ENCODE data around the gene EFS. TPM values are rescaled to one million over a fixed set of nuclear protein-coding genes. Genes with fewer than 3 reads are reported as not detected.
"Not testable (repeated sequence)": the region's sequence is repeated elsewhere in the genome, so short reads cannot be mapped to it uniquely, and the experiment has no call there.

The EFS gene
- total RNA-seq, 1 experiment from 2014 or later, result 0.80 TPM

DNA sequence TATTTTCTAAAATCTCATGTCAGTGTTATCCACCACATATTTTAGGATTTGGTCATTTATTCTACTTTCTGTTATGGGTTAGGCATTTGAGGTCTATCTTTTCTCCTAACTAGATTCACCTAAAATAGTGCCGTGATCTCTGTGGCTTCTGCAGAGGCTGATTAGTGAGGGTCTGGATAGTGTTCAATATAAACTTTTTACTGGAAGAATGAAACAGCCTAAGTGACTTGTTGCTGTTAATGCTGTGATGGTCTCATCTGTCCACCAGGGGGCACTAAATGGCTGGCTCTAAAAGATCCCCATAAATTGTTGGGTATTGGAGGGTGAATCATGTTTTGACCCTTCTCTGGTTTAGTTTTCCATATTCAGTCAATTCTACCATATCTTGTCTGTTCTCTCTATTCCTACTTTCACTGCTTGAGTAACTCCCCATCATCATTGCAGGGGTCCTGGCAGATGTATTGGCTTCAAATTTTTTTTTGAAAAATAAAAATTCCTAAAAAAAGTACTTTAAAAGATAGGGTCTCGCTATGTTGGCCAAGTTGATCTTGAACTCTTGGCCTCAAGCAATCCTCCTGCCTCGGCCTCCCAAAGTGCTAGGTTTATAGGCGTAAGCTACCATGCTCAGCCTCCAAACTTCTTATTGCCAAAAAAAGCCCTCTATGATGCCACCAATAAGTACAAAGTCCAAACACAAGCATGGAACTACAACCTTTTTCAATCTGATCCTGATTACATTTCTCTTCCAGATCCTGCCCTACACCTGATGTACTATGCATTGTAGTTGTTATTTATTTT is 36.8 kb downstream of the EFS start:
- DNase-seq (ENCODE audit: low read depth), result peak; percentile 74

DNA sequence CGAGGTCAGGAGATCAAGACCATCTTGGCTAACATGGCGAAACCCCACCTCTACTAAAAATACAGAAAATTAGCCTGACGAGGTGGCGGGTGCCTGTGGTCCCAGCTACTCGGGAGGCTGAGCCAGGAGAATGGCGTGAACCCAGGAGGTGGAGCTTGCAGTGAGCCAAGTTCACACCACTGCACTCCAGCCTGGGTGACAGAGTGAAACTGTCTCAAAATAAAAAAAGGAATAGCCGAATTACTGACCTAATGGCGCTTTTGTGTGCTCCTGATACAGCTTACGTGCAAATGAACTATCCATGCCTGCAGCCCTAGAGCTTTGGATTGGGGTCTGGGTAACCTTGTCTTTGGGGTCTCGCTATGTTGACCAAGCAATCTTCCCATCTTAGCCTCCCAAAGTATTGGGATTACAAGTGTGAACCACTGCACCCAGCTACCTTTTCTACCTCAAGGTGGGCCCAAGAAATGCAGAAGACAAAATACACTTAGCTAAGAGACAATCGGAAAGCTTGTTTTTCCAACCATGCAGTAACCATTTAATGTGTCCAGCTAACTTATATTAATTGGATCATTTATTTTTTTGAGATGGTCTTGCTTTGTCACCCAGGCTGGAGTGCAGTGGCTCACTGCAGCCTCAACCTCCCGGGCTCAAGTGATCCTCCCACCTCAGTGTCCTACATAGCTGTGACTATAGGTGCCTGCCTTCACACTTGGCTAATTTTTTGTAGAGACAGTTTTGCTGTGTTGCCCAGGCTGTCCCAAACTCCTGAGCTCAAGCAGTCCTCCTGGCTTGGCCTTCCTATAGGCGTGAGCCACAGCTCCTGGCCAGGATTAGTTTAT is 38.3 kb downstream of the EFS start:
- DNase-seq (ENCODE audit: low read depth), result no peak

DNA sequence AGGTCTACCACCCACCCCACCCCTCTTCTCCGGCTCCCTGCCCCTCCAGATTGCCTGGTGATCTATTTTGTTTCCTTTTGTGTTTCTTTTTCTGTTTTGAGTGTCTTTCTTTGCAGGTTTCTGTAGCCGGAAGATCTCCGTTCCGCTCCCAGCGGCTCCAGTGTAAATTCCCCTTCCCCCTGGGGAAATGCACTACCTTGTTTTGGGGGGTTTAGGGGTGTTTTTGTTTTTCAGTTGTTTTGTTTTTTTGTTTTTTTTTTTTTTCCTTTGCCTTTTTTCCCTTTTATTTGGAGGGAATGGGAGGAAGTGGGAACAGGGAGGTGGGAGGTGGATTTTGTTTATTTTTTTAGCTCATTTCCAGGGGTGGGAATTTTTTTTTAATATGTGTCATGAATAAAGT is 39.2 kb downstream of the EFS start:
- not testable (repeated sequence) for DNase-seq (ENCODE audit: low read depth)

DNA sequence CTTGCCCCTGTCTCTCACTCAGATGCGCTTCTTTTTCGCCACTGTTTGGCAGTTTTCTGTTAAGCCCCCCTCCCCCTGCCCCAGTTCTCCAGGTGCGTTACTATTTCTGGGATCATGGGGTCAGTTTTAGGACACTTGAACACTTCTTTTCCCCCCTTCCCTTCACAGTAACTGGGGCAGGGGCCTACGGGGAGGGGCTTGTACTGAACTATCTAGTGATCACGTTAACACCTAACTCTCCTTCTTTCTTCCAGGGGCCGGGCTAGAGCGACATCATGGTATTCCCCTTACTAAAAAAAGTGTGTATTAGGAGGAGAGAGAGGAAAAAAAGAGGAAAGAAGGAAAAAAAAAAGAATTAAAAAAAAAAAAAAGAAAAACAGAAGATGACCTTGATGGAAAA is 40.0 kb downstream of the EFS start:
- DNase-seq (ENCODE audit: low read depth), result no peak

DNA sequence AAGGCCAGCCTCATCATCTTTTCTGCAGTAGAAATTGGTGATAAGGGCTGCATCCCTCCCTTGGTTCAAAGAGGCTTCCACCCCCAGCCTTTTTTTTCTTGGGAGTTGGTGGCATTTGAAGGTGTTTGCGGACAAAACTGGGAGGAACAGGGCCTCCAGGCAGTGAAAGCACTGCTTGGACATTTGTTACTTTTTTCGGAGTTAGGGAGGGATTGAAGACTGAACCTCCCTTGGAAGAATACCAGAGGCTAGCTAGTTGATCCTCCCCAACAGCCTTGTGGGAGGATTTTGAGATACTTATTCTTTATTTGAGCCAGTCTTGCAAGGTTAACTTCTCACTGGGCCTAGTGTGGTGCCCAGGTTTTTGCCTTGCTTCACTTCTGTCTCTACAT is 40.5 kb downstream of the EFS start:
- DNase-seq (ENCODE audit: low read depth), result no peak

DNA sequence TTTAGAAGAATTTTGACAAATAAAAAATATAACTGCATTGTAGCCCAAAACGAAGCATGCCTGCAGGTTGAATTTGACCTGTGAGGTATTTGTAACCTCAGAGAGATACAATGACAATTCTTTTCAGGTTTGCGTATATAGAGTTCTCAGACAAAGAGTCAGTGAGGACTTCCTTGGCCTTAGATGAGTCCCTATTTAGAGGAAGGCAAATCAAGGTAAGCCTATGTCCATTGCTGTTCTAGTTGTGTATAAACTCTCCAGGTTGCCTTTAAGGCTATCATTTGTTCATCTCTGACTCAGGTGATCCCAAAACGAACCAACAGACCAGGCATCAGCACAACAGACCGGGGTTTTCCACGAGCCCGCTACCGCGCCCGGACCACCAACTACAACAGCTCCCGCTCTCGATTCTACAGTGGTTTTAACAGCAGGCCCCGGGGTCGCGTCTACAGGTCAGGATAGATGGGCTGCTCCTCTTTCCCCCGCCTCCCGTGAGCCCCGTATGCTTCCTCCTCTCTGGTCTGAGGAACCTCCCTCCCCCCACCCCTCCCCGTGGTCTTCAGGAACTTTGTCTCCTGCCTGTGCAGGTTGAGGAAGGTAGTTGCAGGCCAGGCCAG is 41.0 kb downstream of the EFS start:
- no peak for DNase-seq (ENCODE audit: low read depth)

DNA sequence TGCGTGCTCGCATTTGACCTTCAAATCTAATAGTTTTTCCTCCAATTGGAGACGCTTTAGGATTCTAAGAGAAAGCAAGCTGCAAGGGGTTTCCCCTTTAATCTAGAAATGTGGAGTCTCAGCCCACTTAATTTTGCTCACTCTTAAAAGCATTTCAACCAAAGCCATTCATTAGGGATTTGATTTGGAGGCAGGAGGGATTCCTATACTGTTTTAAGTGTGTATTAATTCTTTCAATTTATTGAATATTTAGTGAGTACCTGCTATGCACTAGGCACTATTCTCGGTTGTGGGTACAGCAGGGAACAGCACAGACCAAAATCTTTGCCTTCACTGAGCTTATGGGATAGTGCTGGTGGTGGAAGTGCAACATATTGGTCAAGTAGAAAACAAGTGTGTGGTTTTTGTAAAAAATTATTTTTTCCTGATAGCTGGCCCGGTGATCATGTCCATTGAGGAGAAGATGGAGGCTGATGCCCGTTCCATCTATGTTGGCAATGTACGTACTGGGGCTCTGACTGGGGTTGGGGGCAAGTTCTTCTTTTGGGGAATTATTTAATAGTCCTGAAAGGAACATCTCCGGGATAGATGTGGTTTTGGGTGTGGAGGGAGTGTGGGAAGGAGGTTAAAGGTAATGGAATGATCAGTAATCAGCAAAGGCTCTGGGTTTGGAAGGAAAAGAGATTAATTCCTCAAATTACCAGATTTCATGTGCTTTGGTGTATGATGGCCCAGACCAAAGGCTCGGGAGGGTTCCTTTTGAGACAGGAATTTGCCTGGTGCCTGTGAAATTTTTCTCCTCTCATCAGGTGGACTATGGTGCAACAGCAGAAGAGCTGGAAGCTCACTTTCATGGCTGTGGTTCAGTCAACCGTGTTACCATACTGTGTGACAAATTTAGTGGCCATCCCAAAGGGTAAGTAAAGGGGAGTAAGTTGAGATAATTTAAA is 42.1 kb downstream of the EFS start:
- DNase-seq (ENCODE audit: low read depth), result no peak

DNA sequence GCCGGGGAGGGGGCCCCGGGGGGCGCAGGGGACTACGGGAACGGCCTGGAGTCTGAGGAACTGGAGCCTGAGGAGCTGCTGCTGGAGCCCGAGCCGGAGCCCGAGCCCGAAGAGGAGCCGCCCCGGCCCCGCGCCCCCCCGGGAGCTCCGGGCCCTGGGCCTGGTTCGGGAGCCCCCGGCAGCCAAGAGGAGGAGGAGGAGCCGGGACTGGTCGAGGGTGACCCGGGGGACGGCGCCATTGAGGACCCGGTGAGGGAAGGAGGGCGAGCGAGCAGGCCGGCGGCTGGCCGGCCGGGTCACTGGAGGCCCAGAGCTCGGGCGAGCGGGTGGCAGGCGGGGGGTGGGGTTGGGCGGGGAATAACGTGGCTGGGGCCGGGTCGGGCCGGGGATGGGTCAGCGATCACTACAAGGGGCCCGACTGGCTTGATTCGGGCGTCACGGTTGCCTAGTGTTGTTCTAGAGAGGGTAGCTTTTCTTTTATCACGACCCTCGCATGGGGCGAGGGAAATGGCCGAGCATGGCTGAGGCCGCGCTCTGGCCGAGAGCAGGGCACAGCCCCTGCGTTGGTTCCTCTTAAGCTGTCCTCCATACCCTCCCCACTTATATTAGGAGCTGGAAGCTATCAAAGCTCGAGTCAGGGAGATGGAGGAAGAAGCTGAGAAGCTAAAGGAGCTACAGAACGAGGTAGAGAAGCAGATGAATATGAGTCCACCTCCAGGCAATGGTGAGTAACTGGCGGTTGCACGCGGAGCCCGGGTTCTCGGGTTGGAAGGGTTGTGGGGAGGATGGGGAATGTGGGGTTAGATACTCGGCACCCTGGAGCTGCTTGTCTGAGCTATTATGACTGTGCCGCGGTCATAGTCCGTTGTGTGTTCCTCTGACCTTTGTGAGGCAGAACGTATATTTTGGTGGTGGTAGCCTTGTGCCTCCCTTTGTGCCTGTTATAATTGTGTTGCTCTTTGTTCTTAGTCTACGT is 43.1 kb downstream of the EFS start:
- peak; percentile 68 for DNase-seq (ENCODE audit: low read depth)

DNA sequence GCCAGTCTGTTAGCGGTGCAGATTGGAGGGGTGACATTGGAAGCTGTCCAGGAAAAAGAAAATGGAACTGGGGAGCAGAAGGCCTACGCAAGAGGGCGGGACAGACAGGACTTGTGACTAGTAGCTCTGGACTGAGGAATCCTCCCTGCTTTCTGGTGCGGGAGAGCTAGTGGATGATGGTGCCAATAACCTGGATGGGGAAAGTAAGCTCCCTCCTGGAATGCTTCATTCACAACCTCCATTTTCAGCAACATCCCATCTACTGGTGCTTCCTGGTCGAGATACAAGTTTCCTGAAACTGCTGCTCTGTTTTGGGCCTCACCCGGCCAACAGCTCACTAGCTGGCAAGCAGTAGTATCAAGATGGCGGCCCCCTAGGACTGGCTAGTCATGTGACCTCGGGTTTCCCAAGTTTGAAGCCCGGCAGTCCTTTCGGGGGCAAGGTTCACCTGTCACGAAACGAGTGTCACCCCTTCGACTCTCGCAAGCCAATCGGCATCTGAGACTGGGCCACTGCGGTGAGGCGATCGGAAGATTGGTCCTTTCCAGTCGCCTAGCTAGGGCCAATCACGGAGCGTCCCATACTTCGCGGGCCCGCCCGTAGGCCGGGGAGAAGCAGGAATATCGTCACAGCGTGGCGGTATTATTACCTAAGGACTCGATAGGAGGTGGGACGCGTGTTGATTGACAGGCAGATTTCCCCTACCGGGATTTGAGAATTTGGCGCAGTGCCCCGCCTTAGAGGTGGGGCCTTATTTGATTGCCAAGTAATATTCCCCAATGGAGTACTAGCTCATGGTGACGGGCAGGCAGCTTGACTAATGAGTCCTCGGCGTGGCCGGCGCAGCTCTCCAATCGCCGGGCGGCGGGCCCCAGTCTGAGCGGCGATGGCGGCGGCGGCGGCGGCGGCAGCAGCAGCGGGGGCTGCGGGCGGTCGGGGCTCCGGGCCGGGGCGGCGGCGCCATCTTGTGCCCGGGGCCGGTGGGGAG is 44.1 kb downstream of the EFS start, which contains the start of gene PABPN1:
Gene PABPN1 (plus strand): TSS at position 874 of the 988 bp plus-strand sequence. CDS start 13 bp downstream, at position 887.
- peak; percentile 100 for DNase-seq (ENCODE audit: low read depth)

DNA sequence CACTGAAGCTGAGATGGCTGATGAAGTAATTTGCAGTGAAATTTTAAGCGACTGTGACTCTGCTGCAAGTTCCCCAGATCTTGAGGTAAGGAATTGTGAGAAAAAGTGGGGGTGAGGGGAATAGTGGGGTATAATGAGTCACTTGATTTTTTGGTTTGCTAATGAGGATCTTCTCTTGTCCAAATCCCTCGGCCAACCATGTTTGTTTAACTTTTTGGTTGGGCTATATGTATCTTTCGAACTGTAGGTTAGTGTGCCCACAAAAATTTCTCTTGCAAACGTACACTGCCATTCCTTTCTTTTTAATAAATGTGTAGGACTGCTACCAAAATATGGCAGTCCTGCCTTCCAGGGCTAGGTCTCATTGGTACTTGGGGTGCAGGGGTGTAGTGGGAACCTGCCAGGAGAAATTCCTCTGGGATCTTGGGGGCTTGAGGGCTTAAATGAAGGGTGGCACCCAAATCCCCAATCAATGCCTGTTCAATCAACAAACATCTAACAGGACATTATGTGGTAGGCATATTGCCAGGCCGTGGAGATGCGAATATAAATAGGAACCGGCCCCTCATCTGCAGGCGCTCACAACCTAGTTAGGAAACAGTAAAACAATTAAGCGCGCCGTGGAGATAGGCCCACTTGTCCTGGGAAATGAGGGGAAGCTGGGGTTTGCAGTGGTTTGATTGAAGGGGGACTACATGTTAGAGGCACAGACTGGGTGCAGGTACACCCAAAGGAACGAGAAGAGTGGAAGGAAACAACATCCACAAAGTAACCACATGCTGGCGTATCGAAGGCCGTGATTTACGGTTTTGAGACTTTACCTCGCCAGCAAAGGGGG is 45.0 kb downstream of the EFS start:
- DNase-seq (ENCODE audit: low read depth), result no peak

DNA sequence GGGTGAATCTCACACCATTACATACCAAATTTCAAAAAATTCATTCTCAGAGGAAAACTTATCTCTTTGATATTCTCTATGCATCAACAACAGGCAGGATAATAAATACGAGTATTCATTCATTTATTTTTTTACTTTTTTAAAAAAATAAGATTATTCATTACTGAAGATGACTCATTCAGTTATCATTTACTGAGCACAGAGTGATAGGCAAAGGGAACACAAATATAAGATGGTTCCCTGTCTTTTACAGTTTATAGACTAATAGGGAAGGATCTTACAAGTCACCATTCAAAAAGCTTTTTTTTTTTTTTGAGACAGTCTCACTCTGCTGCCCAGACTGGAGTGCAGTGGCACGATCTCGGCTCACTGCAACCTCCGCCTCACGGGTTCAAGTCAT is 48.7 kb downstream of the EFS start:
- DNase-seq (ENCODE audit: low read depth), result no peak

DNA sequence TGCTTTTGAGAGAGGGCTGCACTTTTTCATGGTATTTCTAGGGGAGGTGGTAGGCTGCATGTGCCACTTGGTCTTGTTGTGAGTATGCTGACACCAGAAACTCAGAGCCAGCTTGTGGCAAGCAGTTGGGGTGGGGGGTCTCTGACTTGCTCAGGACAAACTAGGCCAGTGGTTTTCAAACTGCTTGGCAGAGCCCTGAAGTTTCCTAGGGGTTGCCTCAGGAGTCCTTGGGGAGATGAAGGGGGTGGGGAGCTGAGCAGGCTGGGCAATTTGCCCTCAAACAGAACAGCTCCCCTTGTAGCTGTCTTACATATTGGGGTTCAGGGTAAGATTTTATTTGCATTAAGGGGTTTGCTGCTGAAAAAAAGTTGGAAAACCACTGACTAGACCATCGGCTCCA is 54.4 kb downstream of the EFS start:
- DNase-seq (ENCODE audit: low read depth), result no peak

DNA sequence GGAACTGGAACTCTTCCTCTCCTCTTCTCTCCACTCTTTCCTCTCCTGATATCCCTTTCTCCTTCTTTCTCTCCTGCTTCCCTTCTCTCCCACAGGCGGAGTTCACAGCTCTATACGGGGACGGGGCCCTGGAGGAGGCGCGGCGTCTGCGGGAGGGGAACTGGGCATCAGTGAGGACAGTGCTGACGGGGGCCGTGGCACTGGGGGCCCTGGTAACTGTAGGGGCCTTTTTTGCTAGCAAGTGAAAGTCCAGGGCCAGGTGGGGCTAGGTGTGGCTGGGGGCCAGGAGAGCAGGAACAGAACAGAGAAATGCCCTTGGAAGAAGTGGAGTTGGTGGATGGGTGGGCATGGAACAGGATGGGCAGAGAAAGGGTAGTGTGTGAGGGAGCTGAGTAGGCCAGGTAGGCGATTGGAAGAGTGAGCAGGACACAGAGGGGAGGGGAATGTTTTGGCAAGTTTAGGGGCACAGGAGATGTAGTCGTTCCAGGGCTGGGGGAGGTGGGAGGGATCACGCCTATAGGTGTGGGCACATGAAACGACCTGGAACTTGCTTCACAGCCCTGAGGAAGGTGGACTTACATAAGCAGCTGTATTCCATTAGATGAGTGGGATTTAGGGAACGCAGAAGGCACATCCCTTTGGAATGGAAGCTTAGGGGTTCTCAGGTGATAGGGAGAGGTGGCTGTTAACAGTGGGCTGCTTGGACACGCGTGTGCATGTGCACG is 56.1 kb downstream of the EFS start:
- DNase-seq (ENCODE audit: low read depth), result no peak

DNA sequence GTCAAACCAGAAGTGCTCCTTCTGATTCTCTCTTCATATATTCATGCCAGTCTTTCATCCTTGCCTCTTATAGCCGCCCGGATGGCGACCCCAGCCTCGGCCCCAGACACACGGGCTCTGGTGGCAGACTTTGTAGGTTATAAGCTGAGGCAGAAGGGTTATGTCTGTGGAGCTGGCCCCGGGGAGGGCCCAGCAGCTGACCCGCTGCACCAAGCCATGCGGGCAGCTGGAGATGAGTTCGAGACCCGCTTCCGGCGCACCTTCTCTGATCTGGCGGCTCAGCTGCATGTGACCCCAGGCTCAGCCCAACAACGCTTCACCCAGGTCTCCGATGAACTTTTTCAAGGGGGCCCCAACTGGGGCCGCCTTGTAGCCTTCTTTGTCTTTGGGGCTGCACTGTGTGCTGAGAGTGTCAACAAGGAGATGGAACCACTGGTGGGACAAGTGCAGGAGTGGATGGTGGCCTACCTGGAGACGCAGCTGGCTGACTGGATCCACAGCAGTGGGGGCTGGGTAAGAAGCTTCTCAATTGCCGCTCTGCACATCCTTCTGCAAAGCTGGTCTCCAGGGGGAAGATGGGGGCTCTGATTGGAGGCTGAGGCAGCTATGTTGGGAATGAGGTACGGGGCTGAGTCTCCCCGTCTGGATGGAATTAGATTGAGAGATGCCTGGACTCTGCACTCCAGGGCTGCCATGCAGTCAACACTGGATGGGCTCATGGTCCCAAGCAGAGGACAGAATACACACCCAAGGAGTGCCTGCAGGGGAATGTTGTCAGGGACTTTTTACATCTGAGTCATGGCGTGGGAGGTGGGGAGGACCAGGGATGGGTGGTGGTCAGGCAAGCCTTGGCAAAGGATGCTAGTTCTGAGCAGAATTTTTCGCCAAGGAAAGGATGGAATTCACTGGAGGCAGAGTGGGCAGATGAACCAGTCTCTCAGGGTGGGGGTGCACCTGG is 57.0 kb downstream of the EFS start:
- peak; percentile 68 for DNase-seq (ENCODE audit: low read depth)

DNA sequence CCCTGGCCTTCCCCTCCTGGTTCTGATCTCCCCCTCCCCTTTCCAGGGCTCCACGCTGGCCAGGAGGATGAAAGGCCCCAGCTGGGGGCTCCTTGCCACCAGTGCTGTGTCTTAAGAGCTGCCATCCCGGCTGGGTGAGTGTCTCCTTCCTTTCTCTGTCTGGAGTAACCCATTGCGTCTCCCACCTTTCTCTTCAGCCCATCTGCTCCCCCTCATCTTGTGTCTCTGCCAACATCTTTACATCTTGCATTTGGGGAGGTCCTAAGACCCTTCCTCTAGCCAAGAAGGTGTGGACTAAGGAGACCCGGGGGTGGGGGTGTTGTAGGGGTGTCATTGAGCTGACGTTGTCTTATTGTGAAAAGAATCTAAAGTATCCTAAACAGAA is 57.8 kb downstream of the EFS start:
- no peak for DNase-seq (ENCODE audit: low read depth)
